Epithelial cell of esophagus (primary cell): Measurements from ENCODE around the gene GNPDA1.
"Not testable (repeated sequence)": the region's sequence is repeated elsewhere in the genome, so short reads cannot be mapped to it uniquely, and the experiment has no call there.

Experiments
- DNase-seq: peaks from one replicate; pipeline ENCODE4 v3.0.0; 2010; ENCODE audit warnings: low read depth
- H3K4me3 ChIP-seq: 2 replicates; pipeline ENCODE4 v1.5.1; 2011; ENCODE audit warnings: mild to moderate bottlenecking, low read length, control low read depth
- CTCF ChIP-seq: IDR thresholded peaks from 2 replicates; pipeline ENCODE4 v1.5.1; 2011; ENCODE audit warnings: low read depth, mild to moderate bottlenecking, low read length, control low read depth, inconsistent platforms; ENCODE audit not compliant: insufficient read depth; ENCODE audit errors: missing control alignments

The GNPDA1 gene

GRCh38 chr5:142012792-142013388, at the start of gene GNPDA1:
Gene GNPDA1 (minus strand): TSS chr5:142013027. CDS start chr5:142012035, 992 bp downstream.
- DNase-seq: peak; percentile 78
- TF ChIP-seq CTCF: no peak
- peak within 1 kb of the TSS; percentile 84 for H3K4me3 ChIP-seq

GRCh38 chr5:142059304-142059940, 46.6 kb upstream of the GNPDA1 start:
- H3K4me3 ChIP-seq: no peak overlapping the region

GRCh38 chr5:142057697-142058056, 44.9 kb upstream of the GNPDA1 start:
- DNase-seq: peak; percentile 73
- TF ChIP-seq CTCF: no peak
- H3K4me3 ChIP-seq: no peak overlapping the region

More at GRCh38 chr5:142059304-142059940, 46.6 kb upstream of the GNPDA1 start:
- DNase-seq: no peak
- no peak for TF ChIP-seq CTCF

- no peak for DNase-seq
- TF ChIP-seq CTCF: no peak
- H3K4me3 ChIP-seq: no peak overlapping the region
Observed at GRCh38 chr5:142056816-142057696, 44.2 kb upstream of the GNPDA1 start.

GRCh38 chr5:142055301-142055700, 42.5 kb upstream of the GNPDA1 start:
- DNase-seq: no peak
- H3K4me3 ChIP-seq: no peak overlapping the region
- TF ChIP-seq CTCF: no peak

GRCh38 chr5:142053426-142054151, 40.8 kb upstream of the GNPDA1 start:
- no peak overlapping the region for H3K4me3 ChIP-seq
- peak; percentile 60 for DNase-seq
- TF ChIP-seq CTCF: no peak

GRCh38 chr5:142052026-142052425, 39.2 kb upstream of the GNPDA1 start:
- not testable (repeated sequence) for H3K4me3 ChIP-seq, DNase-seq
